Ishikawa (cell line): Measurements from ENCODE around the gene NDST1.

Experiments used
- CEBPB ChIP-seq: IDR thresholded peaks from 2 replicates; pipeline ENCODE4 v1.6.1; 2012
- CREB1 ChIP-seq: IDR thresholded peaks from 2 replicates; pipeline ENCODE4 v1.6.1; 2012; ENCODE audit warnings: low read depth
- EGR1 ChIP-seq: IDR thresholded peaks from 2 replicates; pipeline ENCODE4 v1.6.1; 2012
- EP300 ChIP-seq: IDR thresholded peaks from 2 replicates; pipeline ENCODE4 v1.6.1; 2012; ENCODE audit warnings: borderline replicate concordance
- FOXM1 ChIP-seq: IDR thresholded peaks from 2 replicates; pipeline ENCODE4 v1.6.1; 2012; ENCODE audit warnings: low read depth, borderline replicate concordance
- MAX ChIP-seq: IDR thresholded peaks from 2 replicates; pipeline ENCODE4 v1.6.1; 2012
- NFIC ChIP-seq: IDR thresholded peaks from 2 replicates; pipeline ENCODE4 v1.6.1; 2012
- RAD21 ChIP-seq: IDR thresholded peaks from 2 replicates; pipeline ENCODE4 v1.6.1; 2012; ENCODE audit warnings: low read depth
- REST ChIP-seq: IDR thresholded peaks from 2 replicates; pipeline ENCODE4 v1.6.1; 2012; ENCODE audit warnings: low read depth, mild to moderate bottlenecking
- TAF1 ChIP-seq: IDR thresholded peaks from 2 replicates; pipeline ENCODE4 v1.6.1; 2012; ENCODE audit warnings: low read depth, mild to moderate bottlenecking
- TCF12 ChIP-seq: IDR thresholded peaks from 2 replicates; pipeline ENCODE4 v1.6.1; 2012; ENCODE audit warnings: low read depth
- TEAD4 ChIP-seq: IDR thresholded peaks from 2 replicates; pipeline ENCODE4 v1.6.1; 2012
- USF1 ChIP-seq: IDR thresholded peaks from 2 replicates; pipeline ENCODE4 v1.6.1; 2012
- YY1 ChIP-seq: IDR thresholded peaks from 2 replicates; pipeline ENCODE4 v1.6.1; 2012; ENCODE audit warnings: low read depth
- ZBTB7A ChIP-seq: IDR thresholded peaks from 2 replicates; pipeline ENCODE4 v1.6.1; 2012; ENCODE audit warnings: low read depth

The NDST1 gene

GRCh38 chr5:150582241-150583109 lies 74.5 kb downstream of the NDST1 start:
- TF ChIP-seq ZBTB7A: no peak

GRCh38 chr5:150583541-150584225 lies 75.8 kb downstream of the NDST1 start:
- no peak for TF ChIP-seq CREB1
- TF ChIP-seq NFIC: no peak
- no peak for TF ChIP-seq EGR1
- TF ChIP-seq TAF1: no peak
- TF ChIP-seq FOXM1: no peak
- no peak for TF ChIP-seq CEBPB
- no peak for TF ChIP-seq REST
- TF ChIP-seq TEAD4: no peak

GRCh38 chr5:150584556-150585335 lies 76.8 kb downstream of the NDST1 start:
- no peak for TF ChIP-seq ZBTB7A
- no peak for TF ChIP-seq NFIC
- no peak for TF ChIP-seq FOXM1
- TF ChIP-seq TCF12: no peak
- no peak for TF ChIP-seq RAD21
- no peak for TF ChIP-seq REST
- TF ChIP-seq CREB1: no peak
- TF ChIP-seq YY1: no peak
- no peak for TF ChIP-seq MAX
- no peak for TF ChIP-seq EP300
- TF ChIP-seq CEBPB: no peak
- TF ChIP-seq TEAD4: no peak
- no peak for TF ChIP-seq EGR1
- no peak for TF ChIP-seq USF1
- no peak for TF ChIP-seq TAF1

GRCh38 chr5:150585781-150586341 lies 77.9 kb downstream of the NDST1 start:
- TF ChIP-seq CEBPB (no peak), YY1 (no peak), EGR1 (no peak), MAX (no peak), TAF1 (no peak), TEAD4 (no peak), EP300 (no peak), NFIC (no peak), RAD21 (no peak), ZBTB7A (no peak), CREB1 (no peak), FOXM1 (no peak)

- TF ChIP-seq USF1: no peak
- TF ChIP-seq ZBTB7A: no peak
- no peak for TF ChIP-seq CREB1
- no peak for TF ChIP-seq EGR1
- no peak for TF ChIP-seq MAX
Measured at GRCh38 chr5:150587016-150587415, 79.1 kb downstream of the NDST1 start.
